GM06990 (cell line): ENCODE results near the gene C14orf180.

Experiments
- DNase-seq: peaks from one replicate; pipeline ENCODE4 v3.0.0-alpha.2; 2011; ENCODE audit not compliant: insufficient read length; ENCODE audit errors: extremely low read depth
- H3K27me3 ChIP-seq: replicated peaks from 2 replicates; pipeline ENCODE4 v1.6.0; 2011; ENCODE audit warnings: low read length; ENCODE audit not compliant: control insufficient read depth, insufficient read depth
- H3K36me3 ChIP-seq: 2 replicates; pipeline ENCODE4 v1.5.1; 2011; ENCODE audit warnings: low read length; ENCODE audit not compliant: control insufficient read depth, insufficient read depth
- H3K4me3 ChIP-seq: replicated peaks from 2 replicates; pipeline ENCODE4 v1.5.1; 2011; ENCODE audit warnings: low read depth, mild to moderate bottlenecking, control low read depth, low read length
- TF ChIP-seq, protein P1 (sequence below): IDR thresholded peaks from 2 replicates; pipeline ENCODE4 v1.5.1; 2011; ENCODE audit warnings: low read length, control low read depth, mild to moderate bottlenecking, inconsistent platforms; ENCODE audit not compliant: insufficient read depth, poor library complexity, severe bottlenecking

The C14orf180 gene

DNA sequence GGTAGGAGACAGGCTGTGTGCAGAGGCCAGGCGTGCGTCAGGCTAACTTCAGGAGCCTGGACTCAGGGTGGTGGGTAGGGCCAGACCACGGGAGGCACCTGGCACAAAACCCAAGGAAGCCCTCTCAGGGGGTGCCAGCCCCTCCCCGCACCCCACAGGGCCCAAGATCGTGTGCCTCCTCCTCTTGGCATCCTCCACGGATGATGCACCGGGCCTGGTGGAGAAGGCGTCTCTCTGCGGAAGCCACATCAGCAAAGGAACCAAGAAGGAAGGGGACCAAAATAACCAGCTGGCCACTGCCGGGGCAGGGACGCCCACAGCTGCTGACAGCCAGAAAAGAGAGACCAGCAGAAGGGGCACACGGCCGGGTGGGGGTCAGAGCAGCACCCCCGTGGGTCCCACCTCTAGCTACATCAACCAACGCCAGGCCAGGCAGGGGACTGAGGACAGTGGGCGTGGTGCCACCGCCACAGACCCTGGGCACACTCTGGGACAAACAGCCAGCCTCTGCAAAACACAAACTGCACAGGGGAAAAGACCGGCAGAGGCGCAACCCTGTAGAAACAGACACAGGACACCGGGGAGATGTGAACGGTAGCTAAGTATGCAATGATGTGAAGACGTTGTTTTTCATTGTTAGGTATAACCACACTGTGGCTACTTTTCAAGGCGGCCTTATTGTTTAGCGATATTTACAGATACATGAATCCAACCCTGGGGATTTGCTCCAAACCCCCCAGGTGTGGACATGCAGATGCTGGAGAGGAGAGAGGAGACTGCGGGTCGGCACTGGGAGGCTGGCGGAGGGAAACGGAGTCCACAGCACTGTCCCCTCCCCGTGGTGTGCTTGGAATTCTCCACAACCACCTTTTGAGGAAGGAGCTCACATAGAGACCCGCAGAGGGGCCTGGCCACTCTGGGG is 26.1 kb upstream of the C14orf180 start:
- TF ChIP-seq, protein P1, sequence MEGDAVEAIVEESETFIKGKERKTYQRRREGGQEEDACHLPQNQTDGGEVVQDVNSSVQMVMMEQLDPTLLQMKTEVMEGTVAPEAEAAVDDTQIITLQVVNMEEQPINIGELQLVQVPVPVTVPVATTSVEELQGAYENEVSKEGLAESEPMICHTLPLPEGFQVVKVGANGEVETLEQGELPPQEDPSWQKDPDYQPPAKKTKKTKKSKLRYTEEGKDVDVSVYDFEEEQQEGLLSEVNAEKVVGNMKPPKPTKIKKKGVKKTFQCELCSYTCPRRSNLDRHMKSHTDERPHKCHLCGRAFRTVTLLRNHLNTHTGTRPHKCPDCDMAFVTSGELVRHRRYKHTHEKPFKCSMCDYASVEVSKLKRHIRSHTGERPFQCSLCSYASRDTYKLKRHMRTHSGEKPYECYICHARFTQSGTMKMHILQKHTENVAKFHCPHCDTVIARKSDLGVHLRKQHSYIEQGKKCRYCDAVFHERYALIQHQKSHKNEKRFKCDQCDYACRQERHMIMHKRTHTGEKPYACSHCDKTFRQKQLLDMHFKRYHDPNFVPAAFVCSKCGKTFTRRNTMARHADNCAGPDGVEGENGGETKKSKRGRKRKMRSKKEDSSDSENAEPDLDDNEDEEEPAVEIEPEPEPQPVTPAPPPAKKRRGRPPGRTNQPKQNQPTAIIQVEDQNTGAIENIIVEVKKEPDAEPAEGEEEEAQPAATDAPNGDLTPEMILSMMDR, result no peak
- Histone ChIP-seq H3K27me3 (peaks cover 2% of the 10 kb centered on the region; the same call in 1 of the 2 replicates), H3K4me3 (no peak overlapping the region), H3K36me3 (no peaks in the 10 kb centered on the region)
- DNase-seq, result no peak

DNA sequence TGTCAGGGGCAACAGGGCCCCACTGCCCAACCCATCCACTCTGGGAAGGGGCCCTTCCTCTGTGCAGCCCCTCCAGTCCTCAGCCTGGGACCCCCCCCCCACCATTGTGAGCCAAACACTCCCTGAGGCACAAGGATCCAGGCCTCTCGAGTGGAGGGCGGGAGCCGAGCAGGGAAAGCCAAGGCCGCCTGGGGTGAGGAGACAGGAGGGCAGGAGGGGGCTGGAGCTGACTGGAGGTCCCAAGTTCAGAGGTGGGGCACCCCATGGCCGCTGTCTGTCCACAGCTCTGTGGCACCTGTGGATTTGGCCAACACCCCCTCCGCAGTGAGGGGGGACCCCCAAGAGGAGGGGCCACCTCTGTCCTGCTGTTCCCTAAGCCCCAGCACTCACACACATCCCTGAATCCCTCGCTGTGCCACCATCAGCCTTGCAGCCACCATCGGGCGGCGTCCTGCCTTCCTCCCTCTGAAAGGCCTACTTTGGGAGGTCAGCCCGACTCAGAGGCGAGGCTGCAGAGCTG is 25.4 kb upstream of the C14orf180 start:
- H3K36me3 ChIP-seq, result no peaks in the 10 kb centered on the region
- TF ChIP-seq, protein P1, result no peak
- no peak for DNase-seq
- no peak overlapping the region for H3K4me3 ChIP-seq
- peaks cover 2% of the 10 kb centered on the region; the same call in 1 of the 2 replicates for H3K27me3 ChIP-seq

DNA sequence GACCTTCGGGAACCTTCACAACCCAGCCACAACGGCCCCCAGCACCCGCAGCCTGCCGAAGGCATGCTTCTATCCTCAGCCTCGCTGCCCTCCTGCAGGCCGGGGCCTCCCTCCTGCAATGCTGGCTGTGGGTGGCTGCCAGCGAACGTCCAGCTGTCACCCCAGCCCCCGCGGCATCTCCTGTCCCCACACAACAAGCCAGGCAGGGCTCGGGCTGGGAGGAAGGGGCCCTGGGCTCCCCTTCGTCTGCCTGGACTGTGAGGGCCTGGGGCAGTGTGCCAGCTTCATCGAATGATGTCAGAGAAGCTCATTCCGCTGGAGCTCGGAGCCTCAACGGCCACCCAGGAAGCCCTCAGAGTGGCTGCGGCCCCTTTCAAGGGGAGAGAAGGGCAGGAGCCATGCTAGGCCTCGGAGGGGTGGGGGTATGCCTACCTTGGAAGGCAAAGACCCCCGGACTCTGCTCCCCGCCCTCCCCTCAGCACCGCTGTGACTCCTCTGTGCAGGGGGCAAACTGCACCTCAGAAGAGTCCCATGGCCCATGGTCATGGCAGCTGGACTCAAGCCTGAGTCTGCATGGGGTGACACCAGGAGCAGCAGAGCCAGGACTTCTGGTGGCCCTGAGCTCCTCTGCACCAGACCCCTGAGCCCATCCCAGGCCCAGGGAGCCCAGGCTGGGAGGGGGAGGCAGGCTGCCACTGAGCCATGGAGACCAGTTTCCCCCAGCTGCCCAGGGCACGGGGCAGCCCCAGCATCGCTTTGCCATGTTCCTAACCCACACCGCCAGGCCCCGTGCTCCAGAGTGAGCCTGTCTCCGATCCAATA is 24.7 kb upstream of the C14orf180 start:
- Histone ChIP-seq H3K27me3 (peaks cover 2% of the 10 kb centered on the region; the same call in 1 of the 2 replicates), H3K36me3 (no peaks in the 10 kb centered on the region), H3K4me3 (no peak overlapping the region)
- no peak for DNase-seq
- TF ChIP-seq, protein P1, result no peak

DNA sequence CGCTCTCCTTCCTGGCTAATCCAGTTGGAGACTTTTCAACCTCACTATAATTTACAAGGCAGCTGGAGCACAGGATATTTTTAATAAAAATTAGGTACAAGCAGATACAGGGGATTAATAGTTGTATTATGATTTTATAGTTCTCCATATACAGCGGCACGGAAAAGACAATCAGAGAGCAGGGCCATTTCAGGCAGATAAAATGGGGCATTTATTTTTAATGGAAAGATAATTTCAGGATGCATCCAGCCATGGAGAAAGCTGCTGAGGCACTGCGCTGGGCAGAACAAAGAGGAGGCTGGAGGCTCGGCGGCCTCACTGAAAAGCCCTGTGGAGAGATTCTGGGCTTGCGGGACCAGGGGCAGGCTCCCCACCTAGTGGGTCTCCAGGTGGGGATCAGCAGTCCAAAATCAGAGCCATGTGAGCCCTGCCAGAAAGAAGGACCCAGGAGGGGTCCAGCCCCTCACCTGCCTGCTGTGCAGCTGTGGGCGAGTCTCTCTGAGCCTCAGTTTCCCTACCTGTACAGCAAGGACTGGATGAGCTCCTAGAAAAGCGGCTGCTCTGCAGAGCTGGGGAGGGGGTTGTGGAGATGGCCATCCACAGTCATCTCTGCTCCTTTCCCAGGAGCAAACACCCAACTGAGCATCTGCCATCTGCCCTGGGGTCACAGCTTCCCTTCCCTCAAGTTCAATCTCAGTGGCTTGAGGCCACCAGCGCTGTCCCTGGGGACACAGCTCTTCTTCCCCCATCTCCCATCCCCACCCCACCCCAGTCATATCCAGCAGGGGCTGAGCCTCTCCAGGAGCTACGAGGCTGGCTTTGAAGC is 23.9 kb upstream of the C14orf180 start:
- TF ChIP-seq, protein P1, result no peak
- DNase-seq, result no peak
- no peak overlapping the region for H3K4me3 ChIP-seq
- no peaks in the 10 kb centered on the region for H3K36me3 ChIP-seq
- peaks cover 3% of the 10 kb centered on the region; the same call in 1 of the 2 replicates for H3K27me3 ChIP-seq
